HG03571 (cell line): ENCODE data around the gene RHPN2.
A peak's percentile ranks its signal among the peaks of the same experiment; 100 is the strongest.
"Not testable (repeated sequence)": the region's sequence is repeated elsewhere in the genome, so short reads cannot be mapped to it uniquely, and the experiment has no call there.

ENCODE experiments used
- ATAC-seq: cut with Tn5 transposase; IDR thresholded peaks from one replicate; pipeline ENCODE4 v1.9.1; 2021; ENCODE audit not compliant: unreplicated experiment

RHPN2 gene

DNA sequence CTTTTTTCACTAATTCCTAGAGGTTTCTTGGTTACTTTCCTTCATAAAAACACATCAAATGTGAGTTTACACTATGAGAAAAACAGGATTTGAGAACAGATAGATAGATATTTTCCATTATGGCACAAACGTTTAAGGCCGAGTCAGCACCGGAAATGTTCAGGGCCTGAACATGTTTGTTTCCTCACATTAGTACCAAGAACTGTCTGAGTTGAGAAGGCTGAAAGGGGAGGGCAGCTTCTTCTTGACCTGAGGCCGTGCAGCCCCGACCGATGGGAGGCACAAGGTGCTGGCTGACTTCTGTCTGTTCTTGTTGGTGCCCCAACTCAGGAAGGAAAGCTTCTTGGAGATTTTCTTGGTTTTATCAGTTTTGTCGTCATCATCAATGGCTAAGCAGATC, 84.9 kb downstream of the RHPN2 start:
- not testable (repeated sequence) for ATAC-seq

GRCh38 chr19:32977813-32978212, 86.9 kb downstream of the RHPN2 start:
- ATAC-seq = not testable (repeated sequence)

DNA sequence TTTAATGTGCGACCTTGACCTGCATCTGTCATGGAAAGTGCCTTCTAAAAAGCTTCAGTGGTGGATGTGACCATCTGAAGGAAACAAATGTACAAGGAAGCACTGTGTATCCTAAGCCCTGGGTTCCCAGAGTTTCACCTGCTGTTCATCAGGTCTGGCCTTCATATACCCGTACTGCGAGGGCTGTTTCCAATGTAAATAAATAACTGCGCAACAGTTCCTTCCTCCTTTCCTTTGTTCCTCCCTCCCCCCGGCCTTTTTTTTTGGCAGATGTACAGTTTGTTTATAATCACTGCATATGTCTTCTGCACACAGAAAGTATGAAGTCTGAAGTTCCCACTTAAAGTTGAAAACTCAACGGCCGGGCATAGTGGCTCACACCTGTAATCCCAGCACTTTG, 87.4 kb downstream of the RHPN2 start:
- no peak for ATAC-seq

DNA sequence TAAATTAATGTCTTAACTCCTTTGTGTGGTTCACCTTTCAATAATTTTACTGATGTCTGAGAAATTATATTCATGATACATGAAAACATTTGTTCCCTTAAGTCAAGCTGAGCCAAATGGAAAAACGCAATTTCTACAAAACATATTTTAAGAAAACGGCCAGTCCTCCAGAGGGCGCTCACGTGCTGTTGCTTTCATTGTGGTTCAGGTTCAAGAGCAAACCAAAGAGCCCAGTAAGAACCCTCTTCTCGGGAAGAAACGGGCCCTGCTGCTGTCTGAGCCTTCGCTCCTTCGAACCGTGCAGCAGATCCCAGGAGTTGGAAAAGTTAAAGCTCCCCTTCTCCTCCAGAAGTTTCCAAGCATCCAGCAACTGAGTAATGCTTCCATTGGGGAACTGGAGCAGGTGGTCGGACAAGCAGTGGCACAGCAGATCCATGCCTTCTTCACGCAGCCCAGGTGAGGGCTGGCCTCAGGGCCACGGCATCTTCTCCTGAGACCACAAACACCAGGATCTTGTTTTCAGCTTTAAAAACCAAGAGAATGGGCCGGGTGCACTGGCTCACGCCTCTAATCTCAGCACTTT, 88.4 kb downstream of the RHPN2 start:
- ATAC-seq = no peak

- peak; percentile 96 for ATAC-seq
Measured at GRCh38 chr19:32971715-32972540, 92.8 kb downstream of the RHPN2 start, which contains the start of the genes CEP89 and FAAP24. Gene CEP89 (minus strand): TSS chr19:32971958. CDS start chr19:32971874, 84 bp downstream. Gene FAAP24 (plus strand): TSS chr19:32972242. CDS start chr19:32973197, 955 bp downstream.

DNA sequence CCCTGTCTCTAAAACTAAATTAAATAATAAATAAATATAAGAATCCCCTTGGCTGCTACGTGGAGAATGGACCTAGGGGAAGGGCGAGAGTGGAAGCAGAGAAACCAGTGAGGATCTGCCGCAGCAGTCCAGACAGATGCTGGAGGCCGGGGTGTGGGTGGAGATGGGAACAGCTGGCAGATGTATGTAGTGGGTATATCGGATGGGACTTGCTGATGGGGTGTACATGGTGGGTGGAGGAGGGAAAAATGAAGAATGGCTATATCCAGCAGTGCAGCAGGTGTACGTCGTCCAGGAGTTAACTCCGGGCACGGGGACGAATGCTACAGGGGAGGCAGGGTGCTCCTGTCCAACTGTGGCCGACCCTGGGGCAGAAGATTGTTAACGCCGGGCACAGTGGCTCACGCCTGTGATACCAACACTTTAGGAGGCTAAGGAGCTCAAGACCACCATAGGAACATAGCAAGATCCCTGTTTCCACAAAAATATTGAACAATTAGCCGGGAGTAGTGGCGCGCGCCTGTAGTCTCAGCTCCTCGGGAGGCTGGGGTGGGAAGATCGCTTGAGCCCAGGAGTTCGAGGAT, 93.6 kb downstream of the RHPN2 start:
- no peak for ATAC-seq

GRCh38 chr19:32969549-32969948, 95.1 kb downstream of the RHPN2 start:
- ATAC-seq = no peak

DNA sequence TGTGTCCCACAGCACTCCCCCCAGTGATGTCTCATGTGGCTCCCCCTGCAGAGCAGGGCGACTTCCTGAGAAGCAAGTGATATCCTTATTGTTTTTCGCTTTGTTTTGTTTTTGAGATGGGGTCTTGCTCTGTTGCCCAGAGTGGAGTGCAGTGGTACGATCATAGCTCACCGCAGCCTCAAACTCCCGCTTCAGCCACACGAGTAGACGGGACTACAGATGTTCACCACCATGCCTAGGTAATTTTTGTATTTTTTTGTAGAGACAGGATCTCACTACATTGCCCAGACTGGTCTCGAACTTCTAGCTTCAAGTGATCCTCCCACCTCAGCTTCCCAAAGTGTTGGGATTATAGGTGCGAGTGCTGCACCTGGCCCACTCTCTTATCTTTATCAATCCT, 97.9 kb downstream of the RHPN2 start:
- ATAC-seq = no peak

GRCh38 chr19:32945260-32945659, 119.4 kb downstream of the RHPN2 start:
- no peak for ATAC-seq

DNA sequence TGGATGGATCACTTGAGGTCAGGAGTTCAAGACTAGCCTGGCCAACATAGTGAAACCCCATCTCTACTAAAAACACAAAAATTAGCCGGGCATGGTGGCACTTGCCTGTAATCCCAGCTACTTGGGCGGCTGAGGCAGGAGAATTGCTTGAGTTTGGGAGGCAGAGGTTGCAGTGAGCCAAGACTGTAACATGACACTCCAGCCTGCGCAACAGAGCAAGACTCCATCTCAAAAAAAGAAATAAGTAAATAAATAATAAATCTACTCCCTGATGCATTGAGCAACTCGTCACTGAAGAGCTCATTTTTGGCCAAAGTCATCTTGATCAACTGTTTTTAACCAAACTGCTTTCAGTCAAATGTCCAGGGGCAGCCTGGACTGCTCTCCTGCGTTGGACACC, 123.4 kb downstream of the RHPN2 start:
- not testable (repeated sequence) for ATAC-seq

- no peak for ATAC-seq
Measured at GRCh38 chr19:32936065-32936464, 128.6 kb downstream of the RHPN2 start.

DNA sequence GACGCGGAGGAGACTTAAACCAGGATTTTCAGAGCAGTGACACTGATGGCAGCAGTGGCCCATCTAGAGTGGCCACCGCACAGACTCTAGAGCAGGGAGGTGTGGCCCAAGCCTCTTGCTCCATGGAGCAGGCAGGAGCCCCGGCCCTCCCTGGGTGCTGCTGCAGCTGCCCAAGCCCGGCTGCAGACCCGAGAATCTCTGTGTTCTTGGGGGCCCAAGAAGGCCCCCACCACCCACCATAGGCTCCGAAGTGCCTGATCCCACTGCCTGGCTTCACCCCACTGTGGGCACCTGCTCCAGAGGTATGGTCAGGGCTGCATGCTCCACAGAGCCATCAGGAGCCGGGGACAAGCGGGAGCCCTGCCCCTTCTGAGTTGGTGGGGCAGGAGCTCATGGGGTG, 129.1 kb downstream of the RHPN2 start:
- no peak for ATAC-seq

GRCh38 chr19:32933571-32933970, 131.1 kb downstream of the RHPN2 start:
- no peak for ATAC-seq

DNA sequence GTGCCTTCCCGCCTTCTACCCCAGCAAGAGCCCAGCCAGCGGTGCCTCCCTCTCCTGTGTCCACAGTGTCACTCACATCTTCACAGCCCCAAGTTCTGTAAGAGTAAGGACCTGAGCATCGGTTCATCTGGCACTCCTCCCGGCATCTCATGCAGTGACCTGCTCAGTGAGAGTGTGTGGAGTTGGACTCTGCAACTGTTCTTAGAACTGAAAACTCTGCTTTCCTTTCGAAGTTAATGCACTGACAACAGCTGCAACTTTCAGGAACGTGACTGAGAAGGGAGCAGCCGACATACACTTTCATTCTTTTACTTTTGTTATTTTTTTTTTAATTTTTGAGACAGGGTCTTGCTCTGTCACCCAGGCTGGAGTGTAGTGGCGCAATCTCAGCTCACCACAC, 134.1 kb downstream of the RHPN2 start:
- ATAC-seq = no peak

GRCh38 chr19:32928806-32929205, 135.9 kb downstream of the RHPN2 start:
- ATAC-seq = no peak
